B cell (primary cell): ENCODE results near the gene HAVCR2. TPM values are rescaled to one million over a fixed set of nuclear protein-coding genes. Genes with fewer than 3 reads are reported as not detected.

Experiments used
- ATAC-seq: fragments of 200-7000 bp; cut with Tn5 transposase; one replicate; pipeline ENCODE4 v1.10.0; 2021; ENCODE audit warnings: low read depth, mild to moderate bottlenecking, moderate number of reproducible peaks, moderate library complexity
- CTCF ChIA-PET: fragments of 350-600 bp; sonication (Branson Sonifier 250); formaldehyde crosslinking; loops from one replicate; lab custom pipeline; 2021; ENCODE audit warnings: antibody characterized with exemption, inconsistent platforms; lab: Charles Lee
- POLR2A ChIA-PET: fragments of 350-600 bp; sonication (Branson Sonifier 250); formaldehyde crosslinking; loops from one replicate; lab custom pipeline; 2021; ENCODE audit warnings: antibody characterized with exemption; lab: Charles Lee
- DNase-seq: peaks from one replicate; pipeline ENCODE4 v3.0.0; 2013
- H2AFZ ChIP-seq: 2 replicates; pipeline ENCODE4 v1.6.1; 2012; ENCODE audit warnings: mild to moderate bottlenecking, low read depth, low read length; ENCODE audit not compliant: insufficient read depth, poor library complexity, severe bottlenecking
- H3K27ac ChIP-seq, 2 donors: 1 replicate in 1 of 2; 2 replicates in 1 of 2; pipeline ENCODE4 v1.5.1; 2012 to 2013; ENCODE audit warnings: low read length in 2 of 2, mild to moderate bottlenecking in 2 of 2, moderate library complexity in 1 of 2
- H3K27me3 ChIP-seq, 4 experiments: fragments of 200-600 bp in 1 of 4; sonication (generic) in 1 of 4; replicated peaks in 1 of 4; 1 replicate in 2 of 4; 2 replicates in 2 of 4; pipeline versions ENCODE4 v1.6.1 to v1.7.0; 2013 to 2016; ENCODE audit warnings: low read length in 3 of 4, mild to moderate bottlenecking in 2 of 4, mixed read lengths in 1 of 4, moderate library complexity in 1 of 4; ENCODE audit not compliant: insufficient read depth in 4 of 4, control insufficient read depth in 3 of 4; ENCODE audit errors: control extremely low read depth in 1 of 4
- H3K36me3 ChIP-seq, 2 experiments: replicated peaks in 1 of 2; 1 replicate in 1 of 2; 2 replicates in 1 of 2; pipeline versions ENCODE4 v1.6.1 to v1.7.1; 2013; ENCODE audit warnings: low read length in 1 of 2; ENCODE audit not compliant: insufficient read depth in 2 of 2, control insufficient read depth in 1 of 2; ENCODE audit errors: control extremely low read depth in 1 of 2, extremely low read depth in 1 of 2
- H3K4me1 ChIP-seq, 2 donors: fragments of 200-600 bp in 1 of 2; sonication (generic) in 1 of 2; 1 replicate in 1 of 2; 2 replicates in 1 of 2; pipeline versions ENCODE4 v1.5.1 to v1.6.1; 2013 to 2017; ENCODE audit warnings: low read length in 2 of 2; ENCODE audit not compliant: control insufficient read depth in 2 of 2, insufficient read depth in 2 of 2
- H3K4me2 ChIP-seq: replicated peaks from 2 replicates; pipeline ENCODE3; 2012; ENCODE audit warnings: mild to moderate bottlenecking, low read depth, low read length; ENCODE audit not compliant: poor library complexity, severe bottlenecking
- H3K4me3 ChIP-seq, 5 experiments: fragments of 200-600 bp in 1 of 5; sonication (generic) in 1 of 5; 1 replicate in 3 of 5; 2 replicates in 2 of 5; pipeline versions ENCODE4 v1.5.1 to v1.7.0; 2011 to 2016; ENCODE audit warnings: low read length in 4 of 5, mild to moderate bottlenecking in 4 of 5, low read depth in 2 of 5, control low read depth in 1 of 5, moderate library complexity in 1 of 5; ENCODE audit not compliant: insufficient read depth in 1 of 5; ENCODE audit errors: control extremely low read depth in 1 of 5, extremely low read depth in 1 of 5
- H3K79me2 ChIP-seq: fragments of 200-600 bp; sonication (generic); one replicate; pipeline ENCODE4 v1.6.0; 2016; ENCODE audit warnings: low read length; ENCODE audit not compliant: control insufficient read depth, insufficient read depth
- H3K9ac ChIP-seq: fragments of 200-600 bp; sonication (generic); 2 replicates; pipeline ENCODE4 v1.6.1; 2017; ENCODE audit warnings: mild to moderate bottlenecking, low read length, moderate library complexity
- H3K9me3 ChIP-seq, 3 donors: one replicate each; pipeline versions ENCODE4 v1.6.1 to v1.7.1; 2013; ENCODE audit warnings: low read length in 2 of 3; ENCODE audit not compliant: control insufficient read depth in 2 of 3, insufficient read depth in 1 of 3; ENCODE audit errors: control extremely low read depth in 1 of 3
- H4K20me1 ChIP-seq: 2 replicates; pipeline ENCODE4 v1.6.0; 2012; ENCODE audit warnings: mild to moderate bottlenecking, low read length; ENCODE audit not compliant: insufficient read depth, control insufficient read depth, poor library complexity, severe bottlenecking
- H3K27ac Mint-ChIP-seq: one replicate; pipeline ENCODE4 v1.8.0; 2021; ENCODE audit warnings: mixed read lengths
- H3K27me3 Mint-ChIP-seq: one replicate; pipeline ENCODE4 v1.8.0; 2021; ENCODE audit warnings: mixed read lengths
- H3K4me1 Mint-ChIP-seq: one replicate; pipeline ENCODE4 v1.8.0; 2021; ENCODE audit warnings: mixed read lengths
- H3K4me3 Mint-ChIP-seq: one replicate; pipeline ENCODE4 v1.8.0; 2021; ENCODE audit warnings: mixed read lengths
- H3K9me3 Mint-ChIP-seq: one replicate; pipeline ENCODE4 v1.8.0; 2022; ENCODE audit warnings: mixed read lengths; ENCODE audit not compliant: insufficient read depth
- EZH2 ChIP-seq: IDR thresholded peaks from 2 replicates; pipeline ENCODE4 v1.6.1; 2012; ENCODE audit warnings: borderline replicate concordance, low read depth, mild to moderate bottlenecking, moderate library complexity, low read length; ENCODE audit not compliant: insufficient read depth, poor library complexity, severe bottlenecking
- WGBS: methylation state at CpG from one replicate; pipeline ENCODE4 v1.1.5; 2013; ENCODE audit warnings: missing lambda C conversion rate; ENCODE audit not compliant: insufficient coverage; 5-methylcytosine and 5-hydroxymethylcytosine counted together
- intact Hi-C: fragments of 100-400 bp; cut with micrococcal nuclease; formaldehyde crosslinking; loops from one replicate; pipeline ENCODE4 v1.10.0; 2022
- polyA plus RNA-seq: library from polyadenylated mRNA; depleted of rRNA; stranded (reverse); fragments of >200 nt; gene quantifications from 2 replicates; pipeline ENCODE4 v1.2.3, GENCODE V29; 2012
- total RNA-seq, 2 donors: library from RNA; stranded (reverse); fragments of 120-200 nt in 1 of 2; gene quantifications; 1 replicate in 1 of 2; 2 replicates in 1 of 2; pipeline versions ENCODE4 v1.2.3 to v1.2.4, GENCODE V29; 2013 to 2022
- TF ChIP-seq, protein P1 (sequence below): fragments of 200-600 bp; IDR thresholded peaks from one replicate; pipeline ENCODE4 v1.8.0; 2022; ENCODE audit warnings: antibody characterized with exemption, mild to moderate bottlenecking

Gene HAVCR2
- total and polyA plus RNA-seq, 2 donors (not counting 1 experiment from before 2014, with no cell fraction given) = 0.64 to 2.3 TPM

DNA sequence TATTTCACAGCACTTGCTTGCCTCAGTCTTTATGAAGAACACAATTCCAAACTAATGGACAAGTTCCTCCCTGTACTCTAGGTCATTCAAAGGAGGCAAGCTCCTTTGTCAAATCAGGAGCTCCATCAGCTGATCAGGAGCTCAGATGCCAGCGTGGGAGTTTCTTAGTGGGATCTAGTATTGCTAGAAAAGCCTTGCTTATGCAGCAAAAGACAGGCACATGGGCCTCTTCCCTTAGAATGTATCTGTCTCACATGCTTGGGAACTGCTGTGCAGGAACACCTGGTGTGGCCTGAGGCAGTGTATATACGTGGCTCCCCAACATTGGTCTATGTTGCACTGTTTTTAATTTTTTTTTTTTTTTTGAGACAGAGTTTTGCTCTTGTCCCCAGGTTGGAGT lies 28.6 kb downstream of the HAVCR2 start:
- ATAC-seq (no peak), DNase-seq (no peak)
- Mint-ChIP-seq H3K9me3 (no peaks in the 10 kb centered on the region), H3K27ac (no peak overlapping the region), H3K4me3 (no peak overlapping the region), H3K4me1 (no peaks in the 10 kb centered on the region), H3K27me3 (peaks cover 7% of the 10 kb centered on the region)
- POLR2A ChIA-PET = no interaction called here
- no peak for TF ChIP-seq EZH2
- TF ChIP-seq, protein P1, sequence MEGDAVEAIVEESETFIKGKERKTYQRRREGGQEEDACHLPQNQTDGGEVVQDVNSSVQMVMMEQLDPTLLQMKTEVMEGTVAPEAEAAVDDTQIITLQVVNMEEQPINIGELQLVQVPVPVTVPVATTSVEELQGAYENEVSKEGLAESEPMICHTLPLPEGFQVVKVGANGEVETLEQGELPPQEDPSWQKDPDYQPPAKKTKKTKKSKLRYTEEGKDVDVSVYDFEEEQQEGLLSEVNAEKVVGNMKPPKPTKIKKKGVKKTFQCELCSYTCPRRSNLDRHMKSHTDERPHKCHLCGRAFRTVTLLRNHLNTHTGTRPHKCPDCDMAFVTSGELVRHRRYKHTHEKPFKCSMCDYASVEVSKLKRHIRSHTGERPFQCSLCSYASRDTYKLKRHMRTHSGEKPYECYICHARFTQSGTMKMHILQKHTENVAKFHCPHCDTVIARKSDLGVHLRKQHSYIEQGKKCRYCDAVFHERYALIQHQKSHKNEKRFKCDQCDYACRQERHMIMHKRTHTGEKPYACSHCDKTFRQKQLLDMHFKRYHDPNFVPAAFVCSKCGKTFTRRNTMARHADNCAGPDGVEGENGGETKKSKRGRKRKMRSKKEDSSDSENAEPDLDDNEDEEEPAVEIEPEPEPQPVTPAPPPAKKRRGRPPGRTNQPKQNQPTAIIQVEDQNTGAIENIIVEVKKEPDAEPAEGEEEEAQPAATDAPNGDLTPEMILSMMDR = no peak
- no peaks in the 10 kb centered on the region for H3K9me3 ChIP-seq
- H3K4me2 ChIP-seq = no peak overlapping the region
- no peaks in the 10 kb centered on the region for H3K4me1 ChIP-seq
- no peaks in the 10 kb centered on the region for H3K79me2 ChIP-seq
- no peak overlapping the region for H2AFZ ChIP-seq
- 89% methylated on average over 2 of the region's 2 CpGs for WGBS
- intact Hi-C loops = no loop called here
- H3K27ac ChIP-seq = no peak overlapping the region
- no peaks in the 10 kb centered on the region for H4K20me1 ChIP-seq
- no peaks in the 10 kb centered on the region for H3K36me3 ChIP-seq
- no peak overlapping the region for H3K9ac ChIP-seq
- no peak overlapping the region for H3K4me3 ChIP-seq
- H3K27me3 ChIP-seq = no peaks in the 10 kb centered on the region
- CTCF ChIA-PET = no interaction called here

DNA sequence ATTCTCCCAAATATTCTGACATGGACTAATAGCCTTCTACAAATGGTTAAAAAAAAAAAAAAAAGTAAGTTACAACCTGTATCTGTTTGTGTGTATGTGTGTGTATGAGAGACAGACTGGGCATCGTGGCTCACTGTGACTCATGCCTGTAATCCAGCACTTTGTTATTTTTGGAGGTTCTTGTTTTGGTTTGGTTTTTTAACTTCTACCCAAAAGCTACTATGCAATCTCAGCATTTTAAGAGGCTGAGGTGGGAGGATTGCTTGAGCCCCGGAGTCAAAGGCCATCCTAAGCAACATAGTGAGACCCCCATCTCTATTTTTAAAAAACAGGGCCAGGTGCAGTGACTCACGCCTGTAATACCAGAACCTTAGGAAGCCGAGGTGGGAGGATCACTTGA lies 32.3 kb downstream of the HAVCR2 start:
- CTCF ChIA-PET = interaction anchor here (0.6 kb wide), 1 partner anchor 807 kb away, joined by 4 read pairs; no protein-coding TSS in a partner anchor

More for the DNA sequence above, 32.3 kb downstream of the HAVCR2 start:
- no peaks in the 10 kb centered on the region for H3K27me3 ChIP-seq
- Mint-ChIP-seq H3K4me3 (no peak overlapping the region), H3K4me1 (peaks cover 4% of the 10 kb centered on the region), H3K9me3 (no peaks in the 10 kb centered on the region), H3K27me3 (peaks cover 7% of the 10 kb centered on the region), H3K27ac (no peak overlapping the region)
- ATAC-seq (no peak), DNase-seq (no peak)
- TF ChIP-seq, protein P1 = no peak
- TF ChIP-seq EZH2 = no peak
- no peak overlapping the region for H3K4me2 ChIP-seq
- no peaks in the 10 kb centered on the region for H3K36me3 ChIP-seq
- no peaks in the 10 kb centered on the region for H3K9me3 ChIP-seq
- H3K4me1 ChIP-seq = no peaks in the 10 kb centered on the region
- POLR2A ChIA-PET = no interaction called here
- intact Hi-C loops = no loop called here
- no CpG with 5 or more reads among the region's 4 CpGs for WGBS
- H3K9ac ChIP-seq = no peak overlapping the region
- no peak overlapping the region for H3K4me3 ChIP-seq
- H4K20me1 ChIP-seq = no peaks in the 10 kb centered on the region
- no peak overlapping the region for H2AFZ ChIP-seq
- no peak overlapping the region for H3K27ac ChIP-seq
- no peaks in the 10 kb centered on the region for H3K79me2 ChIP-seq
